Spleen (tissue), 11 donors: ENCODE data around the gene DGKB. TPM values are rescaled to one million over a fixed set of nuclear protein-coding genes. Genes with fewer than 3 reads are reported as not detected.

Experiments used
- DNase-seq: peaks from one replicate; pipeline ENCODE4 v3.0.0-alpha.2; 2020
- H3K27ac ChIP-seq, 8 donors: fragments of 200-600 bp; sonication (generic) in 7 of 8; 1 replicate in 4 of 8; 2 replicates in 4 of 8; pipeline versions ENCODE4 v1.5.0 to v1.8.0; 2016 to 2021; ENCODE audit warnings: inconsistent platforms in 4 of 8, mild to moderate bottlenecking in 4 of 8, moderate library complexity in 1 of 8
- H3K27me3 ChIP-seq, 7 donors: fragments of 200-600 bp; sonication (generic) in 6 of 7; replicated peaks in 1 of 7; 1 replicate in 4 of 7; 2 replicates in 3 of 7; pipeline versions ENCODE4 v1.5.0 to v1.8.0; 2016 to 2021; ENCODE audit warnings: inconsistent platforms in 3 of 7, mild to moderate bottlenecking in 1 of 7
- H3K36me3 ChIP-seq, 6 donors: fragments of 200-600 bp; sonication (generic) in 5 of 6; 1 replicate in 4 of 6; 2 replicates in 2 of 6; pipeline versions ENCODE4 v1.5.0 to v1.8.0; 2016 to 2021; ENCODE audit warnings: inconsistent platforms in 2 of 6
- H3K4me1 ChIP-seq, 6 donors: fragments of 200-600 bp; sonication (generic) in 5 of 6; 1 replicate in 3 of 6; 2 replicates in 3 of 6; pipeline versions ENCODE4 v1.5.0 to v1.8.0; 2016 to 2021; ENCODE audit warnings: inconsistent platforms in 3 of 6
- H3K4me3 ChIP-seq, 8 donors: fragments of 200-600 bp; sonication (generic) in 7 of 8; 1 replicate in 4 of 8; 2 replicates in 4 of 8; pipeline versions ENCODE4 v1.5.0 to v1.8.0; 2016 to 2021; ENCODE audit warnings: inconsistent platforms in 4 of 8, mild to moderate bottlenecking in 4 of 8, moderate library complexity in 2 of 8
- H3K9me3 ChIP-seq, 8 donors: fragments of 200-600 bp; sonication (generic) in 7 of 8; 1 replicate in 4 of 8; 2 replicates in 4 of 8; pipeline versions ENCODE4 v1.5.0 to v1.8.0; 2016 to 2021; ENCODE audit warnings: inconsistent platforms in 4 of 8
- CTCF ChIP-seq, 11 experiments: fragments of 200-600 bp in 7 of 11; fragments of 450-650 bp in 4 of 11; sonication (generic) in 4 of 11; IDR thresholded peaks in 8 of 11; conservative IDR thresholded peaks in 3 of 11; 1 replicate in 7 of 11; 2 replicates in 4 of 11; pipeline versions ENCODE4 v1.4.0 to v1.8.0; 2016 to 2021; ENCODE audit warnings: antibody characterized with exemption in 11 of 11, inconsistent platforms in 4 of 11, mild to moderate bottlenecking in 1 of 11
- POLR2A ChIP-seq, 3 donors: fragments of 450-650 bp; IDR thresholded peaks; one replicate each; pipeline ENCODE4 v1.5.1; 2017; ENCODE audit warnings: antibody characterized with exemption in 3 of 3, mild to moderate bottlenecking in 1 of 3
- POLR2AphosphoS5 ChIP-seq, 3 donors: sonication (generic); formaldehyde crosslinking; IDR thresholded peaks; one replicate each; pipeline ENCODE4 v1.5.1; 2017; ENCODE audit warnings: antibody characterized with exemption in 3 of 3
- WGBS, 5 donors: extraction: QIAGEN DNeasy Blood & Tissue Kit in 3 of 5; methylation state at CpG; one replicate each; pipeline versions ENCODE4 v1.1.5 to v1.1.7; 2013 to 2018; 5-methylcytosine and 5-hydroxymethylcytosine counted together
- intact Hi-C: fragments of 100-400 bp; cut with DNase I; formaldehyde crosslinking; loops from one replicate; pipeline ENCODE4 v1.15.0; 2023; ENCODE audit warnings: low total_unique reads
- polyA plus RNA-seq, 3 donors: library from polyadenylated mRNA; stranded (reverse); fragments of 200-250 nt; gene quantifications; one replicate each; pipeline ENCODE4 v1.2.1, GENCODE V29; 2013
- total RNA-seq, 7 donors: library from RNA; depleted of rRNA in 3 of 7; stranded (reverse); fragments of >200 nt in 3 of 7; fragmentation: NEBNext Ultra II Directional in 4 of 7; extraction: Animal tissue kit (Norgen Biotek cat#: 25700) in 4 of 7; gene quantifications; one replicate each; pipeline versions ENCODE4 v1.1.0 to v1.2.1, GENCODE V29; 2016 to 2021
- donor health status: healthy with polysubstance abuse.
- donor health status: DM: no; HTN: no; CAD: no; lungs with moderate emphysema.
- donor health status: DM: no; HTN: no; CAD: no.
- donor health status: Bipolar disorder and iron deficiency.
- donor health status: healthy.
- donor health status: DM: no; HTN: no; CAD: no.
- donor health status: DM: yes; HTN: yes; CAD: no.

Gene DGKB
- total and polyA plus RNA-seq, 10 donors: 0.02 to 0.26 (median 0.03) TPM; not detected in 6

- H3K27ac ChIP-seq: no peak overlapping the region
- TF ChIP-seq POLR2AphosphoS5 (IDR thresholded peaks at IDR 0.05): no peak
- TF ChIP-seq POLR2A (IDR thresholded peaks at IDR 0.05): no peak
- no peak for TF ChIP-seq CTCF (IDR thresholded peaks at IDR 0.05 in 8 of 11, conservative IDR thresholded peaks at IDR 0.05 in 3 of 11)
- no peaks in the 10 kb centered on the region for H3K27me3 ChIP-seq
- H3K9me3 ChIP-seq: peaks cover 0 to 10% (median 0%) of the 10 kb centered on the region in 8 donors
- no peak for DNase-seq
- no peaks in the 10 kb centered on the region for H3K36me3 ChIP-seq
- WGBS, 5 donors: 59 to 84% (median 80%) methylated on average over 3 of the region's 3 CpGs
- H3K4me1 ChIP-seq: no peaks in the 10 kb centered on the region
- intact Hi-C loops: no loop called here
- H3K4me3 ChIP-seq: no peak overlapping the region
Observed at GRCh38 chr7:14430926-14431325, 471.6 kb downstream of the DGKB start.

- H3K4me3 ChIP-seq: no peak overlapping the region
- no peak overlapping the region for H3K27ac ChIP-seq
- TF ChIP-seq POLR2AphosphoS5 (IDR thresholded peaks at IDR 0.05) (no peak), POLR2A (IDR thresholded peaks at IDR 0.05) (no peak), CTCF (IDR thresholded peaks at IDR 0.05 in 8 of 11, conservative IDR thresholded peaks at IDR 0.05 in 3 of 11) (no peak)
- no peak for DNase-seq
- H3K4me1 ChIP-seq: no peaks in the 10 kb centered on the region
- WGBS, 5 donors: 30 to 76% (median 55%) methylated on average over 1 of the region's 1 CpG
- H3K9me3 ChIP-seq: peaks cover 0 to 10% (median 0%) of the 10 kb centered on the region in 8 donors
- intact Hi-C loops: no loop called here
- H3K36me3 ChIP-seq: no peaks in the 10 kb centered on the region
- H3K27me3 ChIP-seq: no peaks in the 10 kb centered on the region
Observed at GRCh38 chr7:14425559-14425958, 477.0 kb downstream of the DGKB start.

GRCh38 chr7:14424675-14425074 lies 477.9 kb downstream of the DGKB start:
- H3K27ac ChIP-seq: no peak overlapping the region
- H3K4me3 ChIP-seq: no peak overlapping the region
- H3K9me3 ChIP-seq: peaks cover 0 to 10% (median 0%) of the 10 kb centered on the region in 8 donors
- WGBS, 5 donors: 94 to 98% (median 98%) methylated on average over 1 of the region's 1 CpG
- no peaks in the 10 kb centered on the region for H3K27me3 ChIP-seq
- H3K36me3 ChIP-seq: no peaks in the 10 kb centered on the region
- no peak for DNase-seq
- no peaks in the 10 kb centered on the region for H3K4me1 ChIP-seq
- no peak for TF ChIP-seq POLR2AphosphoS5 (IDR thresholded peaks at IDR 0.05)
- TF ChIP-seq CTCF (IDR thresholded peaks at IDR 0.05 in 8 of 11, conservative IDR thresholded peaks at IDR 0.05 in 3 of 11): no peak
- no peak for TF ChIP-seq POLR2A (IDR thresholded peaks at IDR 0.05)
- intact Hi-C loops: no loop called here

- no peak for DNase-seq
- WGBS, 5 donors: 69 to 84% (median 74%) methylated on average over 5 of the region's 5 CpGs
- TF ChIP-seq CTCF (IDR thresholded peaks at IDR 0.05 in 8 of 11, conservative IDR thresholded peaks at IDR 0.05 in 3 of 11) (no peak), POLR2AphosphoS5 (IDR thresholded peaks at IDR 0.05) (no peak), POLR2A (IDR thresholded peaks at IDR 0.05) (no peak)
- intact Hi-C loops: no loop called here
- no peak overlapping the region for H3K4me3 ChIP-seq
- H3K27ac ChIP-seq: no peak overlapping the region
- H3K27me3 ChIP-seq: no peaks in the 10 kb centered on the region
- no peaks in the 10 kb centered on the region for H3K9me3 ChIP-seq
- no peaks in the 10 kb centered on the region for H3K4me1 ChIP-seq
- H3K36me3 ChIP-seq: no peaks in the 10 kb centered on the region
Observed at GRCh38 chr7:14420768-14421167, 481.8 kb downstream of the DGKB start.
